PFSK-1 (cell line): ENCODE results near the gene EMILIN2.

Experiments
- FOXP2 ChIP-seq: optimal IDR thresholded peaks from 2 replicates; pipeline ENCODE3; 2011; ENCODE audit warnings: borderline replicate concordance, control low read depth, inconsistent platforms; ENCODE audit not compliant: insufficient read depth; ENCODE audit errors: extremely low read length, extremely low read depth
- POLR2AphosphoS5 ChIP-seq: IDR thresholded peaks from 2 replicates; pipeline ENCODE4 v1.6.1; 2012; ENCODE audit warnings: low read depth, mild to moderate bottlenecking, control low read depth, low read length, moderate library complexity
- SIN3A ChIP-seq: IDR thresholded peaks from 2 replicates; pipeline ENCODE4 v1.6.1; 2012; ENCODE audit warnings: mild to moderate bottlenecking, low read length, moderate library complexity, borderline replicate concordance; ENCODE audit not compliant: insufficient read depth
- TAF1 ChIP-seq: IDR thresholded peaks from 2 replicates; pipeline ENCODE4 v1.6.1; 2012; ENCODE audit warnings: low read length, control low read depth, borderline replicate concordance; ENCODE audit not compliant: insufficient read depth
- TF ChIP-seq, protein P1 (sequence below), 2 experiments: IDR thresholded peaks; 2 replicates each; pipeline versions ENCODE4 v1.6.1 to v1.8.0; 2011 to 2012; ENCODE audit warnings: low read depth in 2 of 2, low read length in 2 of 2, control low read depth in 1 of 2, inconsistent platforms in 1 of 2, mild to moderate bottlenecking in 1 of 2, moderate library complexity in 1 of 2; ENCODE audit not compliant: insufficient read depth in 1 of 2

The EMILIN2 gene

DNA sequence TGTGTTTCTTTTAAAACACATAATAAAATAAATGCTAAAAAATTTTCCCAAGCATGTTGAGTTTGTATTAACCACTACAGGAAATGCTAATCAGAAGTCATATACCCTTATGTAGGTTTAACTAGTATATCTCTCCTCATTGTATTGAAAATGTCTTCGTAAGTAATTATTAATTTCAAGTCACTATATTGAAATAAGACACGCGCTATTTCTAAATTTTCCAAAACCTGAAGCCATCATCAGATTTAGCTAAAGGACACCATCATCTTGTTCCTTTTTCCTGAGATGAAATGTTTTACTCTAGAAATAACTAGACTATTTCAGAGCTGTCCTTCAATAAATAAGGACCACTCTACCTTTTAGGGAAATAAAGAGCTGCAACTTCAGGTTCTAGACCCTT, 87.2 kb downstream of the EMILIN2 start:
- TF ChIP-seq FOXP2: no peak
- TF ChIP-seq SIN3A: no peak
- TF ChIP-seq, protein P1, sequence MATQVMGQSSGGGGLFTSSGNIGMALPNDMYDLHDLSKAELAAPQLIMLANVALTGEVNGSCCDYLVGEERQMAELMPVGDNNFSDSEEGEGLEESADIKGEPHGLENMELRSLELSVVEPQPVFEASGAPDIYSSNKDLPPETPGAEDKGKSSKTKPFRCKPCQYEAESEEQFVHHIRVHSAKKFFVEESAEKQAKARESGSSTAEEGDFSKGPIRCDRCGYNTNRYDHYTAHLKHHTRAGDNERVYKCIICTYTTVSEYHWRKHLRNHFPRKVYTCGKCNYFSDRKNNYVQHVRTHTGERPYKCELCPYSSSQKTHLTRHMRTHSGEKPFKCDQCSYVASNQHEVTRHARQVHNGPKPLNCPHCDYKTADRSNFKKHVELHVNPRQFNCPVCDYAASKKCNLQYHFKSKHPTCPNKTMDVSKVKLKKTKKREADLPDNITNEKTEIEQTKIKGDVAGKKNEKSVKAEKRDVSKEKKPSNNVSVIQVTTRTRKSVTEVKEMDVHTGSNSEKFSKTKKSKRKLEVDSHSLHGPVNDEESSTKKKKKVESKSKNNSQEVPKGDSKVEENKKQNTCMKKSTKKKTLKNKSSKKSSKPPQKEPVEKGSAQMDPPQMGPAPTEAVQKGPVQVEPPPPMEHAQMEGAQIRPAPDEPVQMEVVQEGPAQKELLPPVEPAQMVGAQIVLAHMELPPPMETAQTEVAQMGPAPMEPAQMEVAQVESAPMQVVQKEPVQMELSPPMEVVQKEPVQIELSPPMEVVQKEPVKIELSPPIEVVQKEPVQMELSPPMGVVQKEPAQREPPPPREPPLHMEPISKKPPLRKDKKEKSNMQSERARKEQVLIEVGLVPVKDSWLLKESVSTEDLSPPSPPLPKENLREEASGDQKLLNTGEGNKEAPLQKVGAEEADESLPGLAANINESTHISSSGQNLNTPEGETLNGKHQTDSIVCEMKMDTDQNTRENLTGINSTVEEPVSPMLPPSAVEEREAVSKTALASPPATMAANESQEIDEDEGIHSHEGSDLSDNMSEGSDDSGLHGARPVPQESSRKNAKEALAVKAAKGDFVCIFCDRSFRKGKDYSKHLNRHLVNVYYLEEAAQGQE (IDR thresholded peaks at IDR 0.05; ENCODE audit: insufficient read depth in 1 of 2, low read depth in 2 of 2, low read length in 2 of 2): no peak
- TF ChIP-seq TAF1: no peak
- TF ChIP-seq POLR2AphosphoS5: no peak

DNA sequence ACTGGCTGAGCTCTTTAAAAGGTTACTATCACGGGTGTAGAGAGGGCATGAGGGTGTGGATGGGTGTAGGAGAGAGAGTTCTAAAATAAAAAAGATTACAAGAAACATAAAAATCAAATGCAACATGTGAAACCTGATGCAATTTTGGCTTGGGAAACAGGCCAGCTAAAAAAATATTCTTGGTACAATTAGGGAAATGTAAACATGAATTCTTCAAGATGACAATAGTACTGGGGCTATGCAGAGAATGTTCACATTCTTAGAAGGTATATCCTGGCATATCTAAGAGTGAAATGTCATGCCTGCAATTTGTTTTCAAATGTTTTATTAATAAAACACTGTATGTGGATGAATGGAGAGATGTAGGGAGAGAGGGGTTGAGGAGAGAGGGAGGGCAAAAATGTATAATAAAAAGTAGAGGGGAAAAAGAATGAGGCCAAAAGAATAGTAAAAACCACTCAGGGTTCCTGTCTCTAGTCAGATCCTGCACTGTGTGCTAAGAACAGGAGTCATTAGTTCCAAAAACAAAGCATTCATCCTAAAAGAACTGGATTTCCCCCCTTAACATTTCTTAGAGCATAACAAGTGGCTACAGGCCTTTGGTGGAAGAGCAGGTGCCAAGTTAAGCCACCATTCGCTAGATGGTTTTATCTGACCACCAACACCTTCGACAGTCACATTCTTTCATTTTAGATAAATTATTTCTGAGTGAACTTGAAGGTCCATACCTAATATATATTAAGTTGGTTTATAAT, 88.8 kb downstream of the EMILIN2 start:
- TF ChIP-seq TAF1: no peak
- TF ChIP-seq, protein P1 (IDR thresholded peaks at IDR 0.05; ENCODE audit: insufficient read depth in 1 of 2, low read depth in 2 of 2, low read length in 2 of 2): no peak
- TF ChIP-seq FOXP2: no peak
- TF ChIP-seq POLR2AphosphoS5: no peak
- TF ChIP-seq SIN3A: no peak

DNA sequence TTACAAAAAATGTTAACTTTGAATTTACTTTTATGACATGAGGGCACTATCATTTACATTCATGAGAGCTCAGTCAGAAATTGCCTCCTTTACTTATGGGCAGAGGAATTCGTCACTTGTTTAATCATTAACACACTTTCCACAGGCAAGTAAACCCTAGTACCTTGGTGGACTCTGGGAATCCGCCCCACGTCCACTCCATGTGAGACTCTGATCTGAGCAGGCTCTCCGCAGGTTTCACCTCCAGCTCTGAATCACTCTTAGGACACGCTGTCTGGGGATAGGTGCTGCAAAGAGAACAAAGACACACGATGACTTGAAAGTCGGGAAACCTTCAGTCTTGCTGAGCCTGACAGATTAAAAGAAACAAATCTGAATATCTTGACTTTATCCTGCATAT, 92.5 kb downstream of the EMILIN2 start:
- TF ChIP-seq FOXP2: no peak
- TF ChIP-seq, protein P1 (IDR thresholded peaks at IDR 0.05; ENCODE audit: insufficient read depth in 1 of 2, low read depth in 2 of 2, low read length in 2 of 2): no peak
- no peak for TF ChIP-seq POLR2AphosphoS5
- TF ChIP-seq TAF1: no peak

DNA sequence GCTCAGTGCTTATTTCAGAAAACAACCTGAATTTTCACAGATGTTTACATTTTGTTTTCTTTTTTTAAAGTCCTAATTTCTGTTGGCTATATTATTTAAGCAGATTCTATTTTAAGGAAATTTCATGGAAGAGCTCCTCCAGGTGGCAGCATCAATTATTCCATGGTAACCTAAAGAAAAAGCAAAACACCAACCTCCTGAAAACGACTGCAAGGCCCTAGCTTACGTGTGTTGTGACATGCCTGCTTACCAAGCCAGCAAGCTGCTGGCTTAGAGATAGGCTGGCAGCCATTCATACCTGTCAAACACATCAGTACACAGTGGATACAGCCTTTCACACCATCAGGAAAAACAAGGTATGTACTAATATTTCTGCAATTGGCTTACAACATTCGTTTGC, 101.2 kb downstream of the EMILIN2 start:
- TF ChIP-seq SIN3A (no peak), TAF1 (no peak), FOXP2 (no peak)
- TF ChIP-seq, protein P1 (IDR thresholded peaks at IDR 0.05; ENCODE audit: insufficient read depth in 1 of 2, low read depth in 2 of 2, low read length in 2 of 2): no peak

DNA sequence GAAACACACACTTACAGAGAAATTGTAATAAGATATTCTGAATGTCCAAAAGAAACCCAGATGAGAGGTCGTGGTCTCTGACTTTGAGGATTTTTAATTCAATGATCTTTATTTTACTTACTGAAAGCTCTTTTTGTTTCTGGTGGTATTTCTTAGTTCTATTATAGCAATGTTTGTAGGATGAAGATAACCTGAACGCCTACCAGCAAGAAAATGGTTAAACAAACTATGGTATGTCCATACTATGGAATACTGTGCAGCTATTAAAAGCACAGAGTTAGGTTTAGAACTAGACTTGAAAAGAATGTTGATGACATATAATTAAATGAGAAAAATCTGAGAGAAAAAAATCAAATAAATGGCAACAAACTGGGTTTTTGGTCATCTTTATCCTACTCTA, 105.8 kb downstream of the EMILIN2 start:
- TF ChIP-seq POLR2AphosphoS5: no peak
- TF ChIP-seq, protein P1 (IDR thresholded peaks at IDR 0.05; ENCODE audit: insufficient read depth in 1 of 2, low read depth in 2 of 2, low read length in 2 of 2): no peak
- TF ChIP-seq FOXP2: no peak
- TF ChIP-seq SIN3A: no peak
